NAMALWA (cell line): Measurements from ENCODE around the gene MUC22.
"Not testable (repeated sequence)": the region's sequence is repeated elsewhere in the genome, so short reads cannot be mapped to it uniquely, and the experiment has no call there.

Experiments used
- DNase-seq: peaks from one replicate; pipeline ENCODE4 v3.0.0-alpha.2; 2015; ENCODE audit warnings: low spot score

The MUC22 gene

DNA sequence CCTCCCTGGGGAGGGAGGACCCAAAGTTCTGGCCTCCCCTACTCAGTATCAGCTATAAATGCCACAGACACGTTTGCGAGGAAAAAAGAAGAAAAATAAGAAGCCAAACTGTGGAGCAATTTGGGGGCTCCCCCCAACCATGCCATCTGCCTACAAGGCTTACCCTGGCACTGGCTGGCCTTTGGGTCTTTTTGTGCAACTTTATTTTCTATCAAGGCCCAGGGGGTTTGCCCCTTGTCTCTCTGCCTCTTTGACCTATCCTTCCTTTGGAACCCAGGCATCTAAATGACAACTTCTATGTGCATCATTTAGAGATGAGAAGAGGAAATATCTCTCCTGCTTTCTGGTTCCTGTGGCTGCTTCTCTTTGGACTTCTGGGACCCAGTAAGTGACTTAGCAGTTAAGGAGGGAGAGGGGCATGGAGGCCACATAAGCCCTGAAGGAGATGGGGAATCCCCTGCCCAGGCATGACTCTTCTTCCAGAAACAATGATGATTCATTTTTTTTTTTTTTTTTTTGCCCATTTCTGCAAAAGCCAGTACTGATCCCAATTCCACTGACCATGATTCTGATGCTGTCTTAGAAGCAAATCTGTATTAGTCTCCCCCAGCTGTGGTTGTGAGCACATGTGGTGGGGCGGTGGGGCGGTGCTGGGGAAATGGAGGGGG lies at the start of gene MUC22:
TSS of gene MUC22 (plus strand) at position 82 of the 668 bp plus-strand sequence. CDS start at position 315, 233 bp downstream.
- no peak for DNase-seq

DNA sequence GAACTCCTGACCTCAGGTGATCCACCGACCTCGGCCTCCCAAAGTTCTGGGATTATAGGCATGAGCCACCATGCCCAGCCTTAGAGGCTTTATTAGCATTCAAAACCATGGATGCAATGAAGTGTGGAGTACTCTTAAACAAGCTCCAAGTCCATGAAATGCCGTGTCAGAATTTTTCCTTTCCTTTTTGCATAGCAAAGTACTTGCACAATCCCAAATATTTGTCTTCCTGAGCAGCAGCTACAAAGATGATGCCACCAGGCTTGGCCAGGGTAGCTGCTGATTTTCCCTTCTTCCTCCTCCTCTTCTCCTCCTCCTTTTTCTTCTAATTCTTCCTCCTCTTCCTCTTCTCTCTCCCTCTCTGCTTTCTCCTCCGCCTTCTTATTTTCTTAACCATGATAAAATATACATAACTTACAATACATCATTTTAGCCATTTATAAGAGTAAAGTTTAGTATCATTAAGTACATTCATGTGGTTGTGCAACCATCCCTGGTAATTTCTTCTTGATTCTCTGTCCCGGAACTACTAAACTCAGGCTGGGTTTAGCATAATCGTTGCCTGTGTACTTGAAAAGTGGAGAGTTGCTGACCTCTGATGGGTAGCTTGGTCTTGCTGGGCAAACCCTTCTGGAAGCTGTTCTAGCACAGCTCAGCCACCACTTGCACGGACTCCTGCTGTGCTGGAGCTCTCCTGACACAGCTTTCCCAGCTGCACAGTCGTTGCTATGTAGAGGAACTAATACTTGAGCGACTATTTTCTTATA lies 49.2 kb upstream of the MUC22 start:
- no peak for DNase-seq

DNA sequence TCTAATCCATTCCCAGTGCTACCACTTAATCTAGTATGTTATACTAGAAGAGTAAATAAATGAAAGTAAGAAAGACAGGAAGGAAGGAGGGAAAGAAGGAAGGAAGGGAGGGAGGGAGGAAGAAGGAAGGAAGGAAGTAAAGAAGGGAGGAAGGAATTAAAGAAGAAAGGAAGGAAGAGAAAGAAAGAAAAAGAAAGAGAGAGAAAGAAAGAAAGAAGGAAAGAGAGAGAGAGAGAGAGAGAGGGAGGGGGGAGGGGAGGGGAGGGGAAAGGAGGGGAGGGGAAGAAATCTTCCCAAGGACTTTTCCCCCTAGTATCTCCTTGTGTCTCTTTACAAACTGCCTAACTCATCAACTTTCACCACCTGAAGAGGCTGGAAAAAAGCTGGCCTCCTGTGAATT lies 47.6 kb upstream of the MUC22 start:
- DNase-seq = no peak

DNA sequence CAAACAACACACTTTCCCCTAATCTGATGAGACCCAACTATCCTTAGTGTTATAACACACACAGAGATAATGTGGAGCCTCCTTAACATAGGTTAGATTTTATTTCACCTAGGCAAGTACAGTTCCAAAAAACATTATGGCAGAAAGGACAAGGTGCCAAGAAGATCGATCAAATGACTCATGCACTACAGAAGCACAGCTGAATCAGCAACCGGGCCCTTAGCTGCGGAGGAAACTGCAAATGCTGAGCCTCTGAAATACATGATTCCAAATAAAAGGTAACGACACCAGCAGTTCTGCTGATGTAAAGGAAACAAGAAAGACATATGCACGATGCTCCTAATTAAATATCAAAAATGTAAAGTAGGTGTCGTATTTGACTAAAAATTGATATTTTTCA lies 46.6 kb upstream of the MUC22 start:
- DNase-seq = no peak

DNA sequence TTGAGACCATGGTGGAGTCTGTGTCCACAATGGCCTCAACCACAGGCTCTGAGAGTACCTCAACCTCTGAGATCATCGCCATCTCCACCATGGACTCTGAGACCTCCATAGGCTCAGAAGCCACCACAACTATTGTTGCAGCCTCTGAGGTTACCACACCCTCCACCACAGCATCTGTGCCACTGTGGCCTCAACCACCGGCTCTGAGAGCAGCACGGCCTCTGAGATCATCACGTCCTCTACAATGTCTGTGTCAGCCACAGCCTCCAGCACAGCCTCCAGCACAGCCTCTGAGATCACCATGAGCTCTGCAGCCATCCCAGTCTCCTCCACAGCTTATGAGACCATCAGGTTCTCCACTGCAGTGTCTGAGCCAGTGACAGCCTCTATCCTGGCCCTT lies 46.2 kb upstream of the MUC22 start:
- no peak for DNase-seq

DNA sequence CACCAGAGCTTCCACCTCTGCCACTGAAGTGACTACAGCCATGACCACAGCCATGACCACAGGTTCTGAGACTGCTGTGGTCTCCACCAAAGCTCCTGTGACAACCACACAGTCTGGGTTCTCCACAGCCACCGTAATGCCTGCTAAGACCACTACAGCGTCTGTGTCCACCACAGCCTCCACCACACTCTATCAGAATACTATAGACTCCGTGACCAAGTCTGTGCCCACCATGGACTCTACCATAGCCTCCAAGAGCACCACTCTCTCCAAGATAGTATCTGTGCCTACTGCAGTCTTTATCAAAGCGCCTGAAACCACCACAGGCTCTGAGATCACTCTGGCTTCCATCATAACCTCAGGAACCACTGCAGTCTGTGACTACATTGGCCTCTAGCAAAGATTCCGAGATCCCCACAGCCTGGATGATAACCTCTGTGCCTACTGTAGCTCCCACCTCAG lies 45.1 kb upstream of the MUC22 start:
- no peak for DNase-seq

DNA sequence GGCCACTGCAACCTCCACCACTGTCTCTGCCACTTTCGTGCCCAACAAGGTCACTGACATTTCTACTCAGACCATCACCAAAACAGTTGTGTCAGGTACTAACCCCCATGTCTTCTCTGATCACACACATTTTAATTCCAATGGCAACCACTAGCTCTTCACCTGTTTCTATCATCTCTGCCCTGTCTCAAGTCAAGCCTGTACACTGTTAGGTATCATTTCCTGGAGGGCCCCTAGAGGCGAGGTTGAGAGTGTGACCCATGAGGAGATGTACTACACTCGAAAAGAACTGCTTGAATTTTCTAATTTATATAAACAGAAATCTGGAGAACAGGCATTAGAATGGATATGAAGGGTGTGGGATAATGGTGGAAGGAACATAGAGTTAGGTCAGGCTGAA lies 44.1 kb upstream of the MUC22 start:
- DNase-seq = peak; percentile 17

DNA sequence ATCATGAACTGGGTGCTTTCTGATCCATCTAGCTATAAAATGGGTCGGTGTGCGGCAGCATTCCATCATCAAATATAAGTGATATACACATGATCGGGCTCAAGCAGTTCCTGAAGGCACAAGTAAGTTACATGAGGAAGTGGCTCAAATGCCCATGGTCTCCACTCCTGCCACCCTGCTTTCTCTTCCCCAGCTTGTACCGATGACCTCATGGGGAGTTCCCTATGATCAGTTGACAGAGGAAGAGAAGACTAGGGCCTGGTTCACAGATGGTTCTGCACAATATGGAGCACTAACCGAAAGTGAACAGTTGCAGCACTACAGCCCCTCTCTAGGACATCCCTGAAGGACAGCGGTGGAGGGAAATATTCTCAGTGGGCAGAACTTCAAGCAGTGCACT lies 41.1 kb upstream of the MUC22 start:
- not testable (repeated sequence) for DNase-seq

DNA sequence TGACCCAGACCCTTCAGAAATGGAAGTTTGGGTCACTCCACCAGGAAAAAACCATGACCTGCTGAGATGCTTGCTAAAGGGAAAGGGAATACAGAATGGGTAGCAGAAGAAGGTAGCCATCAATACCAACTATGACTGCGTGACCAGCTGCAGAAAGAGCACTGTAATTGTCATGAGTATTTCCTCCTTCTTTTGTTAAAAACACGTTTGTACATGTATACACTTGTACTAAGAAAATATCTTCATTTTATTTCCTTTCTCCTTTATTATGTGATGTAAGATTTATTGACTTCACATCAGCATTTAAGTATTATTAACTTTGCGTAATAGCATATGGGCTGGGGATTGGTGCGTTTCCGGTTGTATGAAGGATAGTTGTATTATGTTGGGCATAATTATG lies 39.3 kb upstream of the MUC22 start:
- DNase-seq = no peak

DNA sequence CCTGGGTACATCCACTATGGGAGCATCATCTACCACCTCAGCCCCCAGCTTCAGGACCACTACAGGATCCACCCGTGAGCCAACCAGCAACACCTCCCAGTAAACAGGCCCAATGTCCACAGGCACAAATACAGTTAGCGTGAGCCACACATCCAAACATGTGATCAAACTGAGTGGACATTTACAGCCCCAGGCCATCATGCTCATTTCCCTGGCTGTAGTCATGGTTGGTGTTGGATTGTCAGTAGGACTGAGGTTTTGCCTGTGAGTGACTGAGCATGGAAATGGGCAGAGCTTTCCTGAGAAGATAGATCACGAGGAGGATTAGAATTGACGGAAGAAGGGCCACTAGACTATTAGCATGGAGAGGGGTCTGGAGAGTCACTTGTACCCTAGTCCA lies 37.5 kb upstream of the MUC22 start:
- no peak for DNase-seq

DNA sequence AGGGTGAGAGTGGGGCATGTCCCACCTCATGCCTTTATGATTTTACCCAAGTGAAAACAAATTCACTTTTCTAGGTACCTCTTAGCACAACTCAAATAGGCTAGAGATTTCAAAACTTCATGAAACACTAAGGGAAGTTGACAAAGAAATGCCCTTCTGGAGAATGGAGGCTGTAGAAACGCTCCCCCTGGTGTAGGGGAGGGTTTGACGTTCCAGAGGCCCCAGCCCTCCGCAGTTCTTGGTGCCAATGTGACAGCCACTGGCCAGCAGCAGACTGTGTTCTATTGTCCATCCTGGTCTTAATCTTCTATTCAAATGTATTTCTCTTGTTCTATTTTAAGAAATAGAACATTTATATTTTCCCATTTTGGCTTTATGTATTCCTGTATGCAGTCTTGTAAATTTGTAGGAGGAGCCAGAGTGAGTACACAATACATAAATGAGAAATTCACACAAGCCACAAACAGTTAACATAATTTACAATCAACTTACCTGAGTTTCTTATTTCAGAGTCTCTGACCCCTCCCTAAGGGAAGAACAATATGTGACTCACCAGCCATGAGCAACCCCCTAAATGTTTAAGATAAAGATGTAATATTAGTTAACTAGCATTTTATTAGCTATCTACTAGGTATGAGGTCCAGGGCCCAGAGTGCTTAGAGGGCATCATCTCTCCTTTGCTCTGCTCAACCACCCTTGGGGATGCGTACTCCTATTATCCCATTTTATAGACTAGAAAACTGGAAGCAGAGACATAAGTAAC lies 35.6 kb upstream of the MUC22 start:
- no peak for DNase-seq

DNA sequence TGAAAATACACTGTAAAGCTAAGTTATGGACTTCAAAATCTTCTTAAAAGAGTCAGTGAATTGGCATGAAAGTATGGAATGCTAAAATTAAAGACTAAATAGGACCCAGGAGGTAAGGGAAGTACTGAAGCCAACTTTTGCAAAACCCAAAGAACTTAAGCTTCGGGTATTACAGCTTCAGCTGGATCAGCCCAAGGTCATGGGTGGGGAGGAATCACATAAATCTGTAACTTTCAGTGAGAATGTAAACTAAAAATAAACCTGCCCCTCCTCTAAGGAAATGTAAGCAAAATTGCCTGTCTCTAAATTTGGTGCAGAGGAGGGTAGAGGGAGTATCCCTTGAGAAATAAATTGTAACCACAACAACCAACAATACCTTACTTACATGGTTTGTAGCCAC lies 31.1 kb upstream of the MUC22 start:
- DNase-seq = no peak

DNA sequence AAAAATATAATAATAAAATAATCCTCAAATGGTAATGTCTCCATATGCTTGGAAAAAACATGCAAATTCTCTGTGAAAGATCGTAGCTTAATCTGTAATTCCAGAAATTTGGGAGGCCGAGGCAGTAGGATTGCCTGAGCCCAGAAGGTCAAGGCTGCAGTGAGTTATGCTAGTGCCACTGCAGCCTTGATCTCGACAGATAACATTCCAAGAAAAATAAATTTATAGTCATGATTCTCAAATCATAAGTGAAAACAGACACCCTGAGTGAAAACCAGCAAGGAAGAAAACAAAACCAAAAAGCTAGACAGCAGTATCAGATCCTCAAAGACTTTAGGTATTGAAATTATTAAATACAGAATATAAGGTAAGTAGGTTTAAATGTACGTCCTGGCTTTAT lies 30.6 kb upstream of the MUC22 start:
- no peak for DNase-seq

DNA sequence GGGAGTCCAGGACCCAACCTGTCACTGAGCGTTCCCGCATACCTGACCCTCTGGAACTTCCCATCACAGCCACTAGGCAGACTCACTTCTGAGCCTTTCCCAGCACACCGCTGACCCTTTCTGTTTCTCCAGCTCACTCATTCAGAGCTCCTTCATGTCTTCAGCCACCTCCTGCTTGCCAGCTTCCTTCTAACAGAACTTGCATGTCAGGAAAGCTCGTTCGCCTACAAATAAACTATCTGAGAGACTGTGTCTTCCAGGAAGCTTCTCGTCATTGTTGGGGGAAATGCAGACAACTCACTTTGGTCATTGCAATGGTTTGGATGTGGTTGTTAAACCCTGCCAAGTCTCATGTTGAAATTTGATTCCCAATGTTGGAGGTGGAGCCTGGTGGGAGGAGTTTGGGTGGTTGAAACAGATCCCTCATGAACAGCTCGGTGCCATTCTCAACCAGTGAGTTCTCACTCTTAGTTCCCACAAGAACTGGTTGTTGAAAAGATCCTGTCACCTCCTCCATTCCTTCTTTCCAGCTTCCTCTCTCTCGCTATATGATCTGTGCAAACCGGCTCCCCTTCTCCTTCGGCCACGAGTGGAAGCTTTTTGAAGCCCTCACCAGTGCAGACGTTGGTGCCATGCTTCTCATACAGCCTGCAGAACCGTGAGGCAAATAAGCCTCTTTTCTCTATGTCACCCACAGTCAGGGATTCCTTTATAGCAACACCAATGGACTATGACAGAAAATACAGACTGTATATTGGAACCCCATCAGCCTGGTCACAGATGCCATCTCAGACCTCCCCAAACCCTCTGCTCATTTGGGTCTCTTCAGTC lies 28.1 kb upstream of the MUC22 start:
- no peak for DNase-seq

DNA sequence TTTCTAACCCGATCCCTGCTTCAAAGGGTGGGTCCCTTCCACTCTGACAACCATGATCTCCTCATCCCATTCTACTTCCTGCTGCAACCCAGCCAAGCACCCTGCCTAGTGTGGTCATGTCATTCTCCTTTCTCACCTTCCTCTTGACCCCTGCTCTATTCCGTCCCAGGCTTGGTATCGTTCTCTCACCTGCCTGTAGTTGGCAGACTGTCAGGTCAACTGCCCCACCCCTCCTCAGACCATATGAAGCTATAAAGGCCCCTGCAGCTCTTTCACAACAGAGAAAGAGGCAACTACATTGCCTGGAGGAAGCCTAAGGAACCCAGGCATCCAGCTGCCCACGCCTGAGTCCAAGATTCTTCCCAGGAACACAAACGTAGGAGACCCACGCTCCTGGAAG lies 26.8 kb upstream of the MUC22 start, which contains the start of gene MUC21:
TSS of gene MUC21 (plus strand) at position 280 of the 400 bp plus-strand sequence. CDS start 241 bp downstream, outside the sequence.
- DNase-seq = no peak

DNA sequence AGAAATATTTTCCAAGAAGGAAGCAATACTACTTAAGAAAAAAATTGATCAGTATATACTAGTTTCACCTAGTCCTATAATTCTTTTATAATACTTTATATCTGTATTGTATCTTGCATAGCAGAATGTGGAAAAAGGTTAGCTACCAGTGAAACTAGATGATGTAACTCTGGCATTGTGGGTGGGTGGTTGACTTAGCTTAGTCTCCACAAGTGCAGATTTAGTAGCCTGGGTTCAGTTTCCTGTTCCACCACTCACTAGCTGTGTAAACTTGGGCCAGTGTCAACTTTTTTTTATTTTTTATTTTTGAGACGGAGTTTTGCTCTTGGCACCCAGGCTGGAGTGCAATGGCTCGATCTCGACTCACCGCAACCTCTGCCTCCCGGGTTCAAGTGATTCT lies 24.8 kb upstream of the MUC22 start:
- no peak for DNase-seq

DNA sequence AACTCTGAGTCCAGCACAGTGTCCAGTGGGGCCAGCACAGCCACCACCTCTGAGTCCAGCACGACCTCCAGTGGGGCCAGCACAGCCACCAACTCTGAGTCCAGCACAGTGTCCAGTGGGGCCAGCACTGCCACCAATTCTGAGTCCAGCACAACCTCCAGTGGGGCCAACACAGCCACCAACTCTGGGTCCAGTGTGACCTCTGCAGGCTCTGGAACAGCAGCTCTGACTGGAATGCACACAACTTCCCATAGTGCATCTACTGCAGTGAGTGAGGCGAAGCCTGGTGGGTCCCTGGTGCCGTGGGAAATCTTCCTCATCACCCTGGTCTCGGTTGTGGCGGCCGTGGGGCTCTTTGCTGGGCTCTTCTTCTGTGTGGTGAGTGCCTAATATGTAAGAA lies 23.0 kb upstream of the MUC22 start:
- DNase-seq = no peak

DNA sequence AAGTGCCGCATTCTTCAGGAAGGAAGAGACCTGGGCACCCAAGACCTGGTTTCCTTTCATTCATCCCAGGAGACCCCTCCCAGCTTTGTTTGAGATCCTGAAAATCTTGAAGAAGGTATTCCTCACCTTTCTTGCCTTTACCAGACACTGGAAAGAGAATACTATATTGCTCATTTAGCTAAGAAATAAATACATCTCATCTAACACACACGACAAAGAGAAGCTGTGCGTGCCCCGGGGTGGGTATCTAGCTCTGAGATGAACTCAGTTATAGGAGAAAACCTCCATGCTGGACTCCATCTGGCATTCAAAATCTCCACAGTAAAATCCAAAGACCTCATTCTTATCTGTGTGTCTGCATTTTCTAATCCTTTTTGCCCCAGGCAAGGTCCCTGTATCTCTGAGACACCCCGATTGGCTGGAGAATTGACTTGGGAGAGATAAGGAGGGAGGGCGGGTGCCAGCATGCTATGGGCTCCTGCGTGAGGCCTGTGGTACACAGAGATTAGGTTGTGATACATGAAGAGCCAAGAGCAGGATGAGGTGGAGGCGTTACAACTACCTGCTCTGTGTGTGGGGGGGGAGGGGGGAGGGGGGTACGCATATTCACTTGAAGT lies 22.0 kb upstream of the MUC22 start:
- no peak for DNase-seq

DNA sequence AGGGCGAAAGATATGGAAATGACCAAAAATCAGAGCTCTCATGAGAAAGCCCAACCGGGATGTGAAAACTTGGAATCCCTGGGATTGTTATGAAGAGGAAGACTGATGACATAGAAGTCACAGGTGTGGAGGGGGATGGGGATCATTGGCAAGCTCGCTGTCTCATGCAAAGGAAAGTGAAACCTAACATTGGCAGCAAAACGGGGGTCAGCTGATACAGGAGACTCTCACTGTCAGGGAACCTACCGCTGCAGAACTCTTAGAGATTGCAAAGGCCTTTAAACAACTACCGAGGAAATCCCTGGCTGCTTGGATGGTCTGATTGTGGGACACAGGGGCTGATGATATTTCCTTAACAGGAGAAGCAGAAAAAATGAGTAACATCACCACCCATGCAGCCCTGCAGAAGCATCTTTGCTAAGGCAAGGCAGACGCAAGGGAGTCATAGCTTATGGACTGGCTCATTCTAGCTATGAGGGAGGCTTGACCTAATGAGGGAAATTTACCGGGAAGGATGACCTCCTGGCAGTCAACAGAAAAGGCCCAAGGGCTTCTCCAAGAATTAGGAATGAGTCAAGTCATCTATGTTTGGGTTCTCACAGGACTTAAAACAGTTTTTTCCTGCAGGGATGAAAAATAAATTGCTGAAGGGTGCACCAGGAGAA lies 19.7 kb upstream of the MUC22 start:
- peak; percentile 16 for DNase-seq

DNA sequence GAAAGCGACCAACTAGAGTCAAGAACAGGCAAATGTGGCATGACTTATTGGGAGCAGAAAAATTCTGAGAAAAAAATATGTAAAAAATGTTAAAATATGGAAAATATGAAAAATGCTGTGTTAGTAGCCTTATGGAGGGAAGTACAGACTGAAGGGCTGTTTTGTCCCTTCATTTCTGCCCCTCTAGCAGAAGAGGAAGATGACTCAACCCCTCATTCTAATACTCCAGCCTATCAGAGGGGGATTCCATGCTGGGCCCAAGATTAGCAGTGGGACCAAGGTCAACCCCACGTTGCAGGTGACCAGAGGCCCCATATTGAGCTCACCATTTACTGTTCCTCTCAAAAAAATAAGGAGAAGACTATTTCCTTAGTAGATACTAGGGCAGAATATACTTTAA lies 18.4 kb upstream of the MUC22 start:
- no peak for DNase-seq

DNA sequence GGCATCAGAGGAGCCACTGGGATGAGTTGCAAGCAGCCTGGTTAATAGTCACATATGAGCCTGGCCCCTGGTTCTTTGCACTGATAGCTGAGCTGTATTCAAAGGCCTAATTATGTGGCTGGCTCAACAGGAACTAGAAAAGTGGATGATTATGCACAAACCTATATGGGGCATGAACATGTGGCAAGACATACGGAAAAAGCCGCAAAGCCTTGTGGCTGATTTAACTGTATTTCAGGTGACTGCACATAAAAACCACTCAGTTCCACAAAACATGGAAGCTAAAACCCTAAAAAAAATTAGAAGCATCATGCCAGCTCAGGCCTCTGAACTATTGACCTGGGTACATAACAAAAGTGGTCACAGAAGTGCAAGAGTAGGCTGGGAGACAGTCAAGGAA lies 13.0 kb upstream of the MUC22 start:
- no peak for DNase-seq
